Cardiac muscle cell (in vitro differentiated cells and primary cell): ENCODE results near the gene CCNJL. TPM values are rescaled to one million over a fixed set of nuclear protein-coding genes. Genes with fewer than 3 reads are reported as not detected.

Source experiments
- DNase-seq, 2 donors: peaks; one replicate each; pipeline versions ENCODE4 v3.0.0 to v3.0.0-alpha.2; 2010 to 2017; ENCODE audit warnings: low read depth in 1 of 2, low spot score in 1 of 2
- H3K27ac ChIP-seq: fragments of 200-600 bp; sonication (generic); 2 replicates; pipeline ENCODE4 v1.5.1; 2016
- H3K27me3 ChIP-seq: fragments of 200-600 bp; sonication (generic); 2 replicates; pipeline ENCODE4 v1.6.0; 2016; ENCODE audit warnings: control low read depth
- H3K36me3 ChIP-seq: fragments of 200-600 bp; sonication (generic); 2 replicates; pipeline ENCODE4 v1.5.1; 2016; ENCODE audit warnings: control low read depth
- H3K4me1 ChIP-seq: fragments of 200-600 bp; sonication (generic); 2 replicates; pipeline ENCODE4 v1.8.1; 2017; ENCODE audit warnings: low read depth, mild to moderate bottlenecking, mixed run types
- H3K4me3 ChIP-seq: fragments of 200-600 bp; sonication (generic); 2 replicates; pipeline ENCODE4 v1.5.1; 2016; ENCODE audit warnings: mild to moderate bottlenecking
- H3K9me3 ChIP-seq: fragments of 200-600 bp; sonication (generic); 2 replicates; pipeline ENCODE4 v1.5.1; 2017; ENCODE audit warnings: low read depth, mild to moderate bottlenecking, control low read depth
- CTCF ChIP-seq: IDR thresholded peaks from 2 replicates; pipeline ENCODE4 v1.5.1; 2012; ENCODE audit warnings: low read depth, mild to moderate bottlenecking, low read length
- polyA plus RNA-seq: library from polyadenylated mRNA; unstranded; fragments of >200 nt; fragmentation: Nextera tagmentation; extraction: Ambion mirVana; gene quantifications from 2 replicates; pipeline ENCODE4 v1.2.1, GENCODE V29; 2016
- total RNA-seq: library from RNA; depleted of rRNA; stranded (reverse); fragments of >200 nt; gene quantifications from 2 replicates; pipeline ENCODE4 v1.2.3, GENCODE V29; 2016

CCNJL gene
- total and polyA plus RNA-seq, 2 experiments from 2014 or later: 14.1 to 16.1 TPM

DNA sequence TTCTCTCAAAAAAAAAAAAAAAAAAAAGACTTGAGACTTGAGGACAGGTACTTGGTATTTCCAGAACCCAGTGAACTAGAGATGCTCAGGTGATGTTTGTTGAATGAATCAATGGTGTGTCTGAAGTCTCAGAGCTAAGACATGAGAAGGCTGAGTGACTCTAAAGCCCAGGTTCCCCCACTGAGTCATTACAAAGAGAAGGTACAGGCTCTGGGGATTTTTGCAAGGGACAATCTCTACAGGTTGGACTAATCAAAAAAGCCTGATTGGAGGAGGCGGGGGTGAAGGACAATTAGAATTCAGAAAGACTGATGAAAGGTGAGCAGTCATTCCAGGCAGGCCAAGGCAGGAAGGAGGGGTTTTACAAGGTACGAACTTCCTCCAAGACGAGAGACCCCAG lies 91.3 kb downstream of the CCNJL start:
- no peak for DNase-seq

DNA sequence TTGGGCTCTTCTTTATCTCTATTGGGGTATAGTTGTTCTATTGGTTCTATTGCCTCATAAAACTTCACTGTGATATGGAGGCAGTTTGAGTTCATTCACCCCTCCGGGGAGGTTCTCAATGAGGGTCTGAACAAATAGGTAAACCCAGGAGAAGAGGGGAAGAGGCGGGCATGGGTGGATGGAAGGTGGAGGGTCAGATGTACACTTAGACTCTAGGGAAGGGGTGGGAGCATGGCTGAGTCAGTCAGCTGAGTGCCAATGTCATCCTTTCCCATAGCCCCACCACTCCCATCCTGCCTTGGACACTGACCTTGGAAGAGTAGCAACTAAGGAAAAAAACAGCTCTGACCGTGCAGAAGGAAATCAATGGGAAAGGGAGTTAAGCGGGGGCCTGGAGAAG lies 93.0 kb downstream of the CCNJL start:
- H3K4me1 ChIP-seq: no peaks in the 10 kb centered on the region
- H3K27ac ChIP-seq: no peak overlapping the region
- no peak overlapping the region for H3K4me3 ChIP-seq
- no peaks in the 10 kb centered on the region for H3K9me3 ChIP-seq
- no peak for TF ChIP-seq CTCF
- no peaks in the 10 kb centered on the region for H3K27me3 ChIP-seq
- H3K36me3 ChIP-seq: no peaks in the 10 kb centered on the region
- DNase-seq: no peak

More for the DNA sequence above, 91.3 kb downstream of the CCNJL start:
- no peaks in the 10 kb centered on the region for H3K36me3 ChIP-seq
- no peak for TF ChIP-seq CTCF
- no peaks in the 10 kb centered on the region for H3K9me3 ChIP-seq
- H3K4me1 ChIP-seq: no peaks in the 10 kb centered on the region
- no peak overlapping the region for H3K4me3 ChIP-seq
- no peak overlapping the region for H3K27ac ChIP-seq
- no peaks in the 10 kb centered on the region for H3K27me3 ChIP-seq

- Histone ChIP-seq H3K27ac (no peak overlapping the region), H3K36me3 (no peaks in the 10 kb centered on the region), H3K4me1 (peaks cover 9% of the 10 kb centered on the region), H3K27me3 (no peaks in the 10 kb centered on the region), H3K4me3 (no peak overlapping the region), H3K9me3 (no peaks in the 10 kb centered on the region)
- DNase-seq: no peak
- no peak for TF ChIP-seq CTCF
Measured at GRCh38 chr5:160213537-160213936, 98.8 kb downstream of the CCNJL start.

DNA sequence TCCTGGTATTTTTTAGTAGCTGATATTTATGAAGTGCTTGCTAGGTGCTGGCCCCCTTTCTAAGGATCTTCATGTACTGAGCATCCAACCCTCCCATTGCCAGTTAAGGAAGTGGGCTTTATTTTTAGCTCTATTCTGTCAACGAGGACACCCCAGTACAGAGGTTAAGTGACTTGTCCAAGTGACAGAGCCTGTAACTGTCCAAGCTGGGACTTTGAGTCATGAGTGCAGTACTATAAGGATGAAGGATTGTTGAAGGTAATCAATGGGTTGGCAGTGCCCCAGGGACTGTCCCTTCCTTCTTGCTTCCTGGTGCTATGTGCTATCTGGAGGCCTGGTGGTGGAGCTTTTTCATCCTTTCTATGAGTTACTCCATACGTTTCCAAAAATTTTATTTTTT lies 101.0 kb downstream of the CCNJL start:
- no peak for TF ChIP-seq CTCF

GRCh38 chr5:160210606-160211005 lies 101.8 kb downstream of the CCNJL start:
- TF ChIP-seq CTCF: no peak
- Histone ChIP-seq H3K4me1 (peaks cover 9% of the 10 kb centered on the region), H3K27me3 (no peaks in the 10 kb centered on the region), H3K36me3 (no peaks in the 10 kb centered on the region), H3K4me3 (no peak overlapping the region), H3K27ac (no peak overlapping the region), H3K9me3 (no peaks in the 10 kb centered on the region)
- no peak for DNase-seq

More for the DNA sequence above, 101.0 kb downstream of the CCNJL start:
- no peaks in the 10 kb centered on the region for H3K9me3 ChIP-seq
- peak overlapping the region; percentile 43 for H3K27ac ChIP-seq
- DNase-seq: peak in 1 of 2 donors; percentile 9
- H3K27me3 ChIP-seq: no peaks in the 10 kb centered on the region
- no peaks in the 10 kb centered on the region for H3K36me3 ChIP-seq
- peaks cover 9% of the 10 kb centered on the region for H3K4me1 ChIP-seq
- no peak overlapping the region for H3K4me3 ChIP-seq

GRCh38 chr5:160209917-160210316 lies 102.4 kb downstream of the CCNJL start:
- H3K27ac ChIP-seq: no peak overlapping the region
- TF ChIP-seq CTCF: no peak
- H3K27me3 ChIP-seq: no peaks in the 10 kb centered on the region
- peaks cover 9% of the 10 kb centered on the region for H3K4me1 ChIP-seq
- no peaks in the 10 kb centered on the region for H3K36me3 ChIP-seq
- no peak overlapping the region for H3K4me3 ChIP-seq
- H3K9me3 ChIP-seq: no peaks in the 10 kb centered on the region
- DNase-seq: no peak
